Glutamatergic neuron (in vitro differentiated cells): Measurements from ENCODE around the gene ZCCHC3. TPM values are rescaled to one million over a fixed set of nuclear protein-coding genes. Genes with fewer than 3 reads are reported as not detected.
A peak's percentile ranks its signal among the peaks of the same experiment; 100 is the strongest.

Source experiments
- DNase-seq: peaks from one replicate; pipeline ENCODE4 v3.0.0; 2022
- H3K27ac Mint-ChIP-seq: one replicate; pipeline ENCODE4 v1.8.0; 2020; ENCODE audit warnings: mild to moderate bottlenecking, mixed read lengths, inconsistent platforms; ENCODE audit not compliant: unreplicated experiment
- H3K27me3 Mint-ChIP-seq: one replicate; pipeline ENCODE4 v1.8.0; 2020; ENCODE audit warnings: mild to moderate bottlenecking, moderate library complexity, mixed read lengths, inconsistent platforms; ENCODE audit not compliant: unreplicated experiment
- H3K36me3 Mint-ChIP-seq: one replicate; pipeline ENCODE4 v1.8.0; 2020; ENCODE audit warnings: mild to moderate bottlenecking, mixed read lengths, inconsistent platforms; ENCODE audit not compliant: unreplicated experiment
- H3K4me1 Mint-ChIP-seq: one replicate; pipeline ENCODE4 v1.8.0; 2020; ENCODE audit warnings: mild to moderate bottlenecking, low read depth, mixed read lengths, inconsistent platforms; ENCODE audit not compliant: unreplicated experiment
- H3K4me3 Mint-ChIP-seq: one replicate; pipeline ENCODE4 v1.8.0; 2020; ENCODE audit warnings: mild to moderate bottlenecking, mixed read lengths, inconsistent platforms; ENCODE audit not compliant: unreplicated experiment
- H3K9me3 Mint-ChIP-seq: one replicate; pipeline ENCODE4 v1.8.0; 2020; ENCODE audit warnings: mild to moderate bottlenecking, moderate library complexity, mixed read lengths, inconsistent platforms; ENCODE audit not compliant: unreplicated experiment
- total RNA-seq: library from RNA; stranded (reverse); fragmentation: NEBNext Ultra II Directional; extraction: Animal tissue kit (Norgen Biotek cat#: 25700); gene quantifications from one replicate; pipeline ENCODE4 v1.2.1, GENCODE V29; 2021; ENCODE audit not compliant: unreplicated experiment
- TF ChIP-seq, protein P1 (sequence below): fragments of 200-600 bp; sonication (generic); IDR thresholded peaks from one replicate; pipeline ENCODE4 v1.5.0; 2021; ENCODE audit not compliant: partially characterized antibody, unreplicated experiment

Gene ZCCHC3
- total RNA-seq, 1 donor from 2014 or later: 15.3 TPM

DNA sequence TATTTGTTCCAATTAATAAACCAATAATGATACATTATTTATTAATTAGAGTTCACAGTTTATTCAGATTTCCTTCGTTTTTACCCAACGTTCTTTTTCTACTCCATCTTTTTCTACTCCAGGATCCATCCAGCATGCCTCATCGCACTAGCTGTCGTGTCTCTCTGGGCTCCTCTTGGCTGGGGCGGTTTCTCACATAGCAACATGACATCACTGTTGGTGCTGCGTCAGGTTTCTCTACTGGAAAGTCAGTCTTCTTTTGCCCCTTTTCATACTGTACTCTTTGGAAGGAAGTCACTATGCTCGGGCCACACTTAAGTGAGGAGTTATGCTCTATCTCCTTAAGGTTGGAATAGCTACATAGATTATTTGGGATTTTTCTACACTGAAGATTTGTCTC, 14.2 kb downstream of the ZCCHC3 start:
- no peak for DNase-seq
- H3K9me3 Mint-ChIP-seq: peaks cover 2% of the 10 kb centered on the region
- no peaks in the 10 kb centered on the region for H3K36me3 Mint-ChIP-seq
- TF ChIP-seq, protein P1, sequence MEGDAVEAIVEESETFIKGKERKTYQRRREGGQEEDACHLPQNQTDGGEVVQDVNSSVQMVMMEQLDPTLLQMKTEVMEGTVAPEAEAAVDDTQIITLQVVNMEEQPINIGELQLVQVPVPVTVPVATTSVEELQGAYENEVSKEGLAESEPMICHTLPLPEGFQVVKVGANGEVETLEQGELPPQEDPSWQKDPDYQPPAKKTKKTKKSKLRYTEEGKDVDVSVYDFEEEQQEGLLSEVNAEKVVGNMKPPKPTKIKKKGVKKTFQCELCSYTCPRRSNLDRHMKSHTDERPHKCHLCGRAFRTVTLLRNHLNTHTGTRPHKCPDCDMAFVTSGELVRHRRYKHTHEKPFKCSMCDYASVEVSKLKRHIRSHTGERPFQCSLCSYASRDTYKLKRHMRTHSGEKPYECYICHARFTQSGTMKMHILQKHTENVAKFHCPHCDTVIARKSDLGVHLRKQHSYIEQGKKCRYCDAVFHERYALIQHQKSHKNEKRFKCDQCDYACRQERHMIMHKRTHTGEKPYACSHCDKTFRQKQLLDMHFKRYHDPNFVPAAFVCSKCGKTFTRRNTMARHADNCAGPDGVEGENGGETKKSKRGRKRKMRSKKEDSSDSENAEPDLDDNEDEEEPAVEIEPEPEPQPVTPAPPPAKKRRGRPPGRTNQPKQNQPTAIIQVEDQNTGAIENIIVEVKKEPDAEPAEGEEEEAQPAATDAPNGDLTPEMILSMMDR: no peak
- H3K4me1 Mint-ChIP-seq: peaks cover 10% of the 10 kb centered on the region
- H3K27me3 Mint-ChIP-seq: peaks cover 2% of the 10 kb centered on the region
- H3K27ac Mint-ChIP-seq: peak overlapping the region; percentile 44
- peak overlapping the region; percentile 70 for H3K4me3 Mint-ChIP-seq

DNA sequence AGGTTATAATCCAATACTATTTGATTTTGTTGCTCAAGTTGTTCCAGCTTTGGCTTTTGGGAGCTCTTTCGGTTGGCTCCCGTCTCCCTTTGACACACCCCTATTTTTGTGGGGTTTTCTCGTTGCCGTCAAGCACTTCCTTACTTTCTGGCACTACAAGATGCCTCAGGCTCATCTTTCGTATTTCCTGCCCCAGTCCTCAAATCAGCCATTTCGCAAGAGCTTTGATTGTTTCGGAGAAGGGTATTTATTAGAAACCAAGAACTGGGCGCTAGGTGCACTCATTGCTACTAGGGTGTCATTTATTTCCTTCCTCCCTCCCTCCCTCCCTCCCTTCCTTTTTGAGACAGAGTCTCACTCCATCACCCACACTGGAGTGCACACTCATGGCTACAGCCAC, 14.7 kb downstream of the ZCCHC3 start:
- no peaks in the 10 kb centered on the region for H3K36me3 Mint-ChIP-seq
- no peak for DNase-seq
- H3K27me3 Mint-ChIP-seq: no peaks in the 10 kb centered on the region
- H3K4me1 Mint-ChIP-seq: peaks cover 10% of the 10 kb centered on the region
- peaks cover 2% of the 10 kb centered on the region for H3K9me3 Mint-ChIP-seq
- TF ChIP-seq, protein P1: no peak
- H3K27ac Mint-ChIP-seq: no peak overlapping the region
- no peak overlapping the region for H3K4me3 Mint-ChIP-seq

DNA sequence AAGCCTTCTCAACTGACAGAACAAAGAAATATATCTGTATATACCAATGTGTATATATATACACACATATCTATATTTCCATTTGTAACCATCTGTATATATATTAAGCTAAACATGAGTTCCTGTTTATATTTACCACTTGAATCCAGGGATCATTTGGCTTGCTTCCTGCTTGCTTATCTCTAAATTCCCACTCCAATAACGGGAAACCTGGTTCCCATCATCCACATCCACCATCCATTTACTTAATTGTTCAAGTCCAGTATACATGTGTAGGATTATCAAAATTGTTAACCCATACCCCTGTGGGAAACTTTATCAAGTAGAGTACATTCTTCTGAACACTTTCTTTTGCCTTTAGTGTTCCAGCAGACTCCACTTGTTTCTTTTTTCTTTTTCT, 15.5 kb downstream of the ZCCHC3 start:
- peaks cover 10% of the 10 kb centered on the region for H3K4me1 Mint-ChIP-seq
- H3K9me3 Mint-ChIP-seq: peaks cover 2% of the 10 kb centered on the region
- TF ChIP-seq, protein P1: no peak
- no peaks in the 10 kb centered on the region for H3K36me3 Mint-ChIP-seq
- H3K27me3 Mint-ChIP-seq: no peaks in the 10 kb centered on the region
- DNase-seq: no peak
- no peak overlapping the region for H3K4me3 Mint-ChIP-seq
- H3K27ac Mint-ChIP-seq: no peak overlapping the region

DNA sequence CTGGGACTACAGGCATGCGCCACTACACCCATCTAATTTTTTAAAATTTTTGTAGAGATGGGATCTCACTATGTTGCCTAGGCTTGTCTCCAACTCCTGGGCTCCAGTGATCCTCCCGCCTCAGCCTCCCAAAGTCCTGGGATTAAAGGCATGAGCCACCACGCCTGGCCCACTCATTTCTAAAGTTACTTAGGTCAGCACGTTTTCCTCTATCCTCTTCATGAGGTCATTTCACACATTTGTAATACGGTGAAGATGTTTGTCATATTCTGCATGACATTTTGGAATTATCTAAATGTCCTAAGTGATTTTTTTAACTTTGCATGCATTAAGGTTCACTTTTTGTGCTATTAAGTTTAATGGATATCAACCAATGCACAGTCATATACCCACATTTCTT, 16.0 kb downstream of the ZCCHC3 start:
- TF ChIP-seq, protein P1: no peak
- DNase-seq: no peak
- Mint-ChIP-seq H3K4me3 (no peak overlapping the region), H3K36me3 (no peaks in the 10 kb centered on the region), H3K4me1 (peaks cover 6% of the 10 kb centered on the region), H3K9me3 (peaks cover 2% of the 10 kb centered on the region), H3K27me3 (no peaks in the 10 kb centered on the region), H3K27ac (no peak overlapping the region)

DNA sequence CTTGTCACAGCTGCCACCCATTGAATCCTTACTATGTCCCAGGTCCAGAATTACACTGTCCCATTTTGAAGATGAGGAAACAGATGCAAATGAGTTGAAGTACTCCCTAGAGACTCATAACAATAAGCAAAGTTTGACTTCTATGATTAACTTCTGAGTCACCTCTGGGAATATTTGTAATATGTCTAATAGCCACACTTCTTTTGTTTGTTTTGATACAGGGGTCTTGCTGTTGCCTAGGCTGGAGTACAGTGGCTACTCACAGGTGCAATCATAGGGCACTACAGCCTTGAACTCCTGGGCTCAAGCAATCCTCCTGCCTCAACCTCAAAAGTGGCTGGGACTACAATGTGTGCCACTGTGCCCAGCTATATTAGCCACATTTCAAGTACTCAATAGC, 16.6 kb downstream of the ZCCHC3 start:
- no peak overlapping the region for H3K4me3 Mint-ChIP-seq
- no peak overlapping the region for H3K27ac Mint-ChIP-seq

More for the DNA sequence above, 16.6 kb downstream of the ZCCHC3 start:
- Mint-ChIP-seq H3K27me3 (no peaks in the 10 kb centered on the region), H3K9me3 (peaks cover 2% of the 10 kb centered on the region), H3K36me3 (no peaks in the 10 kb centered on the region), H3K4me1 (peaks cover 5% of the 10 kb centered on the region)
- TF ChIP-seq, protein P1: no peak
- no peak for DNase-seq
